Fibroblast of lung (primary cell): Measurements from ENCODE around the gene UBE2D2. TPM values are rescaled to one million over a fixed set of nuclear protein-coding genes. Genes with fewer than 3 reads are reported as not detected.

Source experiments
- DNase-seq, 2 donors: peaks; one replicate each; pipeline versions ENCODE4 v3.0.0 to v3.0.0-alpha.2; 2010; ENCODE audit warnings: low read depth in 2 of 2
- H2AFZ ChIP-seq: 2 replicates; pipeline ENCODE4 v1.5.1; 2012; ENCODE audit warnings: low read length, control low read depth, inconsistent platforms
- H3K27ac ChIP-seq: 2 replicates; pipeline ENCODE4 v1.5.1; 2011; ENCODE audit warnings: low read length, control low read depth; ENCODE audit not compliant: insufficient read depth
- H3K27me3 ChIP-seq: 2 replicates; pipeline ENCODE4 v1.5.1; 2011; ENCODE audit warnings: mild to moderate bottlenecking, low read length; ENCODE audit not compliant: control insufficient read depth, insufficient read depth
- H3K36me3 ChIP-seq: 2 replicates; pipeline ENCODE4 v1.5.1; 2011; ENCODE audit warnings: low read length; ENCODE audit not compliant: control insufficient read depth, insufficient read depth
- H3K4me1 ChIP-seq: 2 replicates; pipeline ENCODE4 v1.5.1; 2011; ENCODE audit warnings: low read length; ENCODE audit not compliant: control insufficient read depth, insufficient read depth; ENCODE audit errors: extremely low read depth
- H3K4me2 ChIP-seq: 2 replicates; pipeline ENCODE4 v1.5.1; 2011; ENCODE audit warnings: low read length, control low read depth; ENCODE audit not compliant: insufficient read depth; ENCODE audit errors: extremely low read depth
- H3K4me3 ChIP-seq, 4 experiments: fragments of 200-600 bp in 1 of 4; sonication (generic) in 1 of 4; replicated peaks in 1 of 4; 2 replicates each; pipeline ENCODE4 v1.5.1; 2011 to 2016; ENCODE audit warnings: low read length in 4 of 4, low read depth in 3 of 4, mild to moderate bottlenecking in 3 of 4, control low read depth in 2 of 4, inconsistent platforms in 1 of 4, mixed read lengths in 1 of 4; ENCODE audit not compliant: insufficient read depth in 1 of 4; ENCODE audit errors: control extremely low read depth in 1 of 4
- H3K79me2 ChIP-seq: 2 replicates; pipeline ENCODE4 v1.5.1; 2012; ENCODE audit warnings: mild to moderate bottlenecking, low read length, inconsistent platforms; ENCODE audit not compliant: control insufficient read depth, insufficient read depth
- H3K9ac ChIP-seq: 2 replicates; pipeline ENCODE4 v1.5.1; 2011; ENCODE audit warnings: mild to moderate bottlenecking, low read length, control low read depth; ENCODE audit not compliant: insufficient read depth
- H3K9me3 ChIP-seq: 2 replicates; pipeline ENCODE4 v1.5.1; 2012; ENCODE audit warnings: low read depth, low read length; ENCODE audit not compliant: control insufficient read depth, insufficient read depth
- H4K20me1 ChIP-seq: 2 replicates; pipeline ENCODE4 v1.5.1; 2011; ENCODE audit warnings: low read length; ENCODE audit not compliant: control insufficient read depth, insufficient read depth; ENCODE audit errors: extremely low read depth
- EZH2 ChIP-seq: IDR thresholded peaks from 2 replicates; pipeline ENCODE4 v1.5.1; 2012; ENCODE audit warnings: low read length, control low read depth, mild to moderate bottlenecking; ENCODE audit errors: missing control alignments
- polyA plus RNA-seq, 2 donors: library from polyadenylated mRNA; depleted of rRNA in 1 of 2; stranded (reverse) in 1 of 2; unstranded in 1 of 2; fragments of >200 nt; gene quantifications; 2 replicates each; pipeline ENCODE4 v1.2.1, GENCODE V29; 2011 to 2012; ENCODE audit warnings: missing spikeins in 1 of 2
- total RNA-seq: library from RNA; depleted of rRNA; stranded (reverse); fragments of >200 nt; gene quantifications from 2 replicates; pipeline ENCODE4 v1.2.1, GENCODE V29; 2014
- TF ChIP-seq, protein P1 (sequence below), 2 donors: IDR thresholded peaks in 1 of 2; conservative IDR thresholded peaks in 1 of 2; 1 replicate in 1 of 2; 2 replicates in 1 of 2; pipeline ENCODE4 v1.5.1; 2011 to 2012; ENCODE audit warnings: low read length in 2 of 2, control low read depth in 1 of 2, inconsistent platforms in 1 of 2, low read depth in 1 of 2, mild to moderate bottlenecking in 1 of 2

Gene UBE2D2
- total and polyA plus RNA-seq, 2 donors (not counting 1 experiment from before 2014, with no cell fraction given): 56.5 to 62.9 TPM

DNA sequence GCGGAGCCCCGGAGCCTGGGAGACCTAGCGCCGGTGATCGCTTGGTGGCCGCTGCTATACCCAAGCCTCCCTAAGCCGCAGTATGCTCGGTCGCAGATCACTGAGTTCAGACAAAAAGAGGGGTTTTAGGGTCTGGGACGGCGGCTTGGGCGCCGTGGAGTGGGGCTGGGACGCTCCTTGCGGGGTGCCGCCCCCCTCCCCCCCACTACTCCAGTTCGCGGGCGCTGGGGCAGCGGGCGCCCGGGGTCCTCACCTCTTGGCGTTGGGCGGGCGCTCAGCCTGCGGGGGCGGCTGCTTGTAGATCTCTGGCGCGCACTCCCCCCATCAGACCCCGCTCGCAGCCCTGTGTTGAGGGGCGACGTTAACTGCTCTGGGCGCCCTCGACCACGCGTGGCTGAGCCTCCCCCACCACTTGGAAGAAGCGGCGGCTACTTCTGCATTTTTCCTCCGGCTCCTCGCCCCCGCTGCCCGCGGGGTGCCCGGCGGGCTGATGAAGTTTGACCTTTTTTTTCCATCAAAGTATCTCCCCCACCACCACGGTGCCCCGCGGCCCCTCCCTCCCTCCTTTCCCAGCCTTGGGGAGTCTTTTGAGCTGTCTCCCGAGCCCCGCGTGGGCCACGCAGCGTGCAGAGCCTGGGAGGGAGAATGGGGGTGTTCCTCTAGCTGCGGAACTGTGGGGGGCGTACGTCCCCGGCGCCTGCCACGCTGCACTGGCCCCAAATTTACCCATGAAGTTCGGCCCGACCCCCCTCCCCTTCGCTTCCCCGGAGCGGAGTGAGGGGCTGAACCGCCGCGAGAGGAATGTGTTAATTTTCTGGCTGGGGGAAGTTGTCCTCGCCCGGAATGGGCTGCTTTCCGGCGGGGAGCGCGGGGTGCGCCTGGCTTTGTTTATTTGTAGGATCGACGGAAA, 88.2 kb downstream of the UBE2D2 start:
- peak overlapping the region; percentile 75 for H3K4me2 ChIP-seq
- no peaks in the 10 kb centered on the region for H3K9me3 ChIP-seq
- no peak overlapping the region for H2AFZ ChIP-seq
- H3K9ac ChIP-seq: peak overlapping the region; percentile 54
- peaks cover 20% of the 10 kb centered on the region for H3K79me2 ChIP-seq
- no peak for DNase-seq
- H3K36me3 ChIP-seq: no peaks in the 10 kb centered on the region
- H3K27ac ChIP-seq: no peak overlapping the region
- no peaks in the 10 kb centered on the region for H4K20me1 ChIP-seq
- peaks cover 11% of the 10 kb centered on the region for H3K27me3 ChIP-seq
- H3K4me1 ChIP-seq: peaks cover 21% of the 10 kb centered on the region
- H3K4me3 ChIP-seq: peak overlapping the region; percentile 66 to 75 (median 70)
- TF ChIP-seq, protein P1, sequence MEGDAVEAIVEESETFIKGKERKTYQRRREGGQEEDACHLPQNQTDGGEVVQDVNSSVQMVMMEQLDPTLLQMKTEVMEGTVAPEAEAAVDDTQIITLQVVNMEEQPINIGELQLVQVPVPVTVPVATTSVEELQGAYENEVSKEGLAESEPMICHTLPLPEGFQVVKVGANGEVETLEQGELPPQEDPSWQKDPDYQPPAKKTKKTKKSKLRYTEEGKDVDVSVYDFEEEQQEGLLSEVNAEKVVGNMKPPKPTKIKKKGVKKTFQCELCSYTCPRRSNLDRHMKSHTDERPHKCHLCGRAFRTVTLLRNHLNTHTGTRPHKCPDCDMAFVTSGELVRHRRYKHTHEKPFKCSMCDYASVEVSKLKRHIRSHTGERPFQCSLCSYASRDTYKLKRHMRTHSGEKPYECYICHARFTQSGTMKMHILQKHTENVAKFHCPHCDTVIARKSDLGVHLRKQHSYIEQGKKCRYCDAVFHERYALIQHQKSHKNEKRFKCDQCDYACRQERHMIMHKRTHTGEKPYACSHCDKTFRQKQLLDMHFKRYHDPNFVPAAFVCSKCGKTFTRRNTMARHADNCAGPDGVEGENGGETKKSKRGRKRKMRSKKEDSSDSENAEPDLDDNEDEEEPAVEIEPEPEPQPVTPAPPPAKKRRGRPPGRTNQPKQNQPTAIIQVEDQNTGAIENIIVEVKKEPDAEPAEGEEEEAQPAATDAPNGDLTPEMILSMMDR (conservative IDR thresholded peaks at IDR 0.05 in 1 of 2, IDR thresholded peaks at IDR 0.05 in 1 of 2; ENCODE audit: low read depth in 1 of 2, low read length in 2 of 2): no peak
- TF ChIP-seq EZH2: peak; percentile 42

DNA sequence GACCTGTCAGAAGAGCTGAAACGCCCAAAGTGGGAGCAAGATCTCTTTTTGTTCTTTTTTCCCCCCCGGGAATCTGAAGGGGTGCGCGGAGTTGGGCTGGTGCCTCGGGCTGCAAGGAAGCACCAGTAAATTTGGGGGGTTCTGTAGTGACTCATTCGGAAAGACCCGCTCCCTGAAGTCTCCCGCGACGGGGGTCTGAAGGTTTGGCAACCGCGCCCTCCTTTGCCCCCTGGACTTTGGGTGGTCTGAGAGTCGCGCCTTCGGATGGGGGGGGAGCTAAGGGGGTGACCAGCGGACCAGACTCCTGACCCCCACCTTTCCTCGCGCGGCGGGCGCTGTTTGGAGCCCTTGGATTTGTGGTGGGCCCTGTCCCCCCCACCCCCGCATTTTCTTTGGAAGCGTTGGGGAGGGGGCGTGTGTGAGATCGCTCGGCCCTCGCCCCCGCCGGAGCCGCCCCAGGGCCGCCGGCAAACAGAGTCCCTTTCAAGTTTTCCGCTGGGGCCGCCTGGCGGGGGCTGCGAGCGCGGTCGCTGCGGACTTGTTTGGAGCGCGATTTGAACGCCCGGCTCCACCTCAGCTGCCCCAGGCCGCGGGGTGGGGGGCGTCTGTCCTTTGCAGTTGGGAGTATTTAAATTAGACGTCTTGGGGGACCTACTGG, 89.0 kb downstream of the UBE2D2 start:
- H3K4me2 ChIP-seq: peak overlapping the region; percentile 75
- peaks cover 25% of the 10 kb centered on the region for H3K79me2 ChIP-seq
- H3K9me3 ChIP-seq: no peaks in the 10 kb centered on the region
- H3K4me3 ChIP-seq: peak overlapping the region; percentile 66 to 75 (median 70)
- no peak overlapping the region for H2AFZ ChIP-seq
- no peaks in the 10 kb centered on the region for H3K36me3 ChIP-seq
- no peak overlapping the region for H3K27ac ChIP-seq
- DNase-seq: no peak
- H4K20me1 ChIP-seq: no peaks in the 10 kb centered on the region
- peaks cover 11% of the 10 kb centered on the region for H3K27me3 ChIP-seq
- H3K9ac ChIP-seq: peak overlapping the region; percentile 34
- peaks cover 25% of the 10 kb centered on the region for H3K4me1 ChIP-seq
- TF ChIP-seq EZH2: peak; percentile 63
- TF ChIP-seq, protein P1 (conservative IDR thresholded peaks at IDR 0.05 in 1 of 2, IDR thresholded peaks at IDR 0.05 in 1 of 2; ENCODE audit: low read depth in 1 of 2, low read length in 2 of 2): peak; percentile 23 to 36

DNA sequence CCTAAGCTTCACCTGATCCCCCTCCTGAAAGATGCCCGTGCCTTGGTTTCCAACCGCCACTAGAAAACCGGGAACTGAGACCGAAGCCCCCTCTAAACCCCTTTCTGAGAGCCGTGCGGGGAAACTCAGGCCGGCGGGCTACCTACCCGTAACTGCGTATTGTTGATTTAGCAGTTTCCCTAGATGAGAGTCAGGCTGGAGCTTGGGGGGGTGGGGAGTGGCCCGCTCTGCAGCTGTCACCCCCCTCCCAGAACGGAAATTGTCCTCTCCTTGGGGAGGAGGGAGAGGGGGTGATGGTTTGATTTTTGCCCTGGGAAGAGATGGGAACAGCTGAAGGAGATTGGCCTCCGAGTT, 89.5 kb downstream of the UBE2D2 start:
- Histone ChIP-seq H3K9me3 (no peaks in the 10 kb centered on the region), H3K27ac (no peak overlapping the region), H3K27me3 (peaks cover 10% of the 10 kb centered on the region), H2AFZ (no peak overlapping the region), H3K9ac (peak overlapping the region; percentile 34), H3K4me3 (peak overlapping the region; percentile 25 to 75 (median 54)), H4K20me1 (no peaks in the 10 kb centered on the region), H3K4me1 (peaks cover 27% of the 10 kb centered on the region), H3K4me2 (peak overlapping the region; percentile 75), H3K79me2 (peaks cover 25% of the 10 kb centered on the region), H3K36me3 (no peaks in the 10 kb centered on the region)
- no peak for DNase-seq
- TF ChIP-seq, protein P1 (conservative IDR thresholded peaks at IDR 0.05 in 1 of 2, IDR thresholded peaks at IDR 0.05 in 1 of 2; ENCODE audit: low read depth in 1 of 2, low read length in 2 of 2): no peak
- no peak for TF ChIP-seq EZH2
